HG03175 (cell line): ENCODE results near the gene DGKI.

Source experiments
- ATAC-seq: cut with Tn5 transposase; IDR thresholded peaks from one replicate; pipeline ENCODE4 v1.9.1; 2021; ENCODE audit warnings: mild to moderate bottlenecking, moderate library complexity; ENCODE audit not compliant: unreplicated experiment

Gene DGKI

DNA sequence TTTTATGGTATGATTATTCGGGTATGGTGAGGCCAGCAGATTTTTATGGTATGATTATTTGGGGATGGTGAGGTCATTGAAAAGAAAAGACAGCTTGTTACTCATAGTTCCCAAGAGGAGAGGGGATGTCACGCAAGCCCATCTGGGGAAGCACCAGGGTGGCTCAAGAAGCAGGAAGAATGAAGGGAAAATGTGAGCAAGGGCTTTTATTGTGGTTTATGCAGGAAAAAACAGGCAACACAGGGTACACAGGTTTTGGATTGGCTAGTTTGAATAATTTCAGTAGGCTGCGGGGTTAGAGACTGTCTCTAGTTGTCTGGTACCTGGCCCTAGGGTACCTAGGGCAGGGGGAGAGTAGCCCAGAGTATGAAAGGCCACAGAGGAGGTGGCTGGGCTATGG, 26.8 kb upstream of the DGKI start:
- no peak for ATAC-seq

DNA sequence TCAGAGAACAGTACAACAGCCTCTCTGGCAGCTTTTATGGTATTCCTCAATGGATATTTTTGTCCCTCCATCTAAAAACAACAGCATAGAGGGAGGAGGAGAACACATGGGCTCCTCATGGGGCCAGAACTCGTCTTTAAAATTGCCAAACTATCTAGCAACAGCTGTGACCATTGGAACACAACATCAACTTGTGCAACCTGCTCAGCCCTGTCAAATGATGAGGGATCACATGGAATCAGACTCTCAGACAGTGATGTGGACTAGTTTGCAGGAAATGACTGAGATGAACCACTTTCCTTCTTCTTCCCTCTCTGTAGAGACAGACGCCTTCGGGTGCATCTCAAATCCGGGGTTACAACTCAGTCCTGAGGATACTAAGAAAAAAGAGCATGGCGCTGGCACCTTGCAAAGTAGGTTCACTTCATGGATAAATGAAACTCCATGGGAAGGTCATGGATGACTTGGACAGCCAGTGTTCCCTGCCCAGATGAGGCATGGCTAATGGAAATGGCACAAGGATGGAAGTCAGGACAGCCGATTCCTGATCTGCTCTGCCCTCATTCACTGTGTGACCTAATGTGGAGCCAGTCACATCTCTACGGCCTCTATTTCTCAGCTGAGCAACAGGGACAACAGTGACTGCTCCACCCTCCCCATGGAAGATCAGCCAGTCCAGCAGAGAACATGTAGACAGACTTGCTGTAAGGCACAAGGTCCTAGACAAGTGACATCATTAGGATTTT, 24.6 kb upstream of the DGKI start:
- ATAC-seq = no peak

DNA sequence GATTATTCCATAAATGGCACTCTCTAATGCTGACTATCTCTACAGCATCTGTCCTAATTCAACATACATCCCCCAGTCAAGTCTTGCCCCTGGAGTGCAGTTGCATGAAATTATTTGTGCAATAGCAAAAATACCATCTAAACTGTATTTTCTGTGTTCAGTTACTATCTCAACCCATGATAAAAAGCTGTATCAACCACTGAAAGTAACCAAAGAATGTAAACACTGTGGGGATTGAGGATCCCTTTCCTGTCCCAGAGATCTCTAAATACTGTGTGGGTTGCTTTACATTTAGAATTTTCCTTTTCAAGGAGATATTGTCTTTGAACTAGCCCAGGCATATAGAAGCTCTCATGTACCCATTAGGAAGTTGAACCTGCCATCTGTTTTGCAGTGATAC, 23.9 kb upstream of the DGKI start:
- ATAC-seq = no peak

DNA sequence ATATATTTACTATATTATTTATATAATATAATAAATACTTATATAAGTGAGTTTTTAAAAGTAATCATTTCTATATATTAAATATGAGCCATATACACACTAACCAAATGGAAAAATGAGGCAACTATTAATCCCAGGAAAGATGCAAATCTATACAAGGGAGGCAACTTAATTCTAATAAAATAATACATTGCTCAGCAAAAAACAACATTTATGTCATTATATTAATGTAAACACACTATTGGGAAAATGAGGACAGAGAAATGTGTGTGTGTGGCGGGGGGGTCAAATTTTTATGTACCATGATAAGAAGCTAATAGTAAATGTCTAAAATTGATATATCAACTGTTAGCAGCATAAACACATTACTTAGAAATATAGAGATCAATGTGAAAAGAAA, 23.3 kb upstream of the DGKI start:
- ATAC-seq = no peak

DNA sequence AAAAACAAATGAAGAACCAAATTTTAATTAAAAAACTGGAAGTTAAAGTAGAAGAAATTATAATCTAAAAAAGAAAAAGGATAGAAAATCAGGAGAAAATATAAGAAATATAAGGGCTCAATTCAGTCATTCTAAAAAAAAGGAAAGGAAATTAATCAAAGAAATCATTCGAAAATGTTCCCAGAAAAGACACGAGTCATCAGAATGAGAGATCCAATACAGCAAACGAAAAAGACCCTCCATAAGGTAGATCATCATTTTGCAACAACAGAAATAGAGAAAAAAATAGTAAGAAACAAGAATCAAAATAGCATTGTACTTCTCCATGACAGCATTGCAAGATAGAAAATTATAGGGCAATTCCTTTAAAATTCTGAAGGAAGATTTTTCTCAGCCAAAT, 22.5 kb upstream of the DGKI start:
- ATAC-seq = no peak

DNA sequence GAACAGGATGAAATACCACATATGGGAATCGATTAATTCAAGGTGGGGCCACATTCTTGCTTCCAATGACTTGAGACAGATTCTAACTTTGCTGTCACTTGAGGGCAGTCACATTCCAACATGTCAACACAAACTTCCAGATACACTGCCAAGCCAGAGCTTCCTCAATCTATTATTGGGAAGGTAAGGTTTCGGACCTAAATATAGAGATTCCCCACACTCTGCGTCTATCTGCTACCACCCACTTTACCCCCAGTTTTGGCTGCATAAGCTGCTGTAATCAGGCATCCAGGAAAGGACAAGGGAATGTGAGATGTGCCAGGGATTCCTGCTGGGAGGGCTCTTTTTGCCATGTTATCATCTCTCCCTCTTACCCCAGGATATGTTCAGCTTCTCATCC, 20.5 kb upstream of the DGKI start:
- ATAC-seq = no peak

DNA sequence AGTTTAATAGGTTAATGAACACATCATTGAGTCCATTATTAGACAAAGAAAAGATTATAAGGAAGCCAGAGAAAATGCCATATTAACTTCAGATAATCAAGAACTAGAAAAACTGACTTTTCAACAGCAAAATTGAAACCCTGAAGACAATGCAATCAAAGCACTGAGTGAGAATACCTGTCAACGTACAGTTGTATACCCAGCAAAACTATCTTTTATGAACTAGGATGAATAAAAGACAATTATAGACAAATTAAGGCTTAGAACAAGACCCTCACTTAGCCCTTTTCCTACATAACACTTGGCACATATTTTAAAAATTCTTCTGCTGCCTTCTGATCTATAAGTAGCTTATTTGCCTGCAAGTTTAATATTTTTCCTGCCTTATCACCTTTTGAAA, 19.0 kb upstream of the DGKI start:
- ATAC-seq = no peak

DNA sequence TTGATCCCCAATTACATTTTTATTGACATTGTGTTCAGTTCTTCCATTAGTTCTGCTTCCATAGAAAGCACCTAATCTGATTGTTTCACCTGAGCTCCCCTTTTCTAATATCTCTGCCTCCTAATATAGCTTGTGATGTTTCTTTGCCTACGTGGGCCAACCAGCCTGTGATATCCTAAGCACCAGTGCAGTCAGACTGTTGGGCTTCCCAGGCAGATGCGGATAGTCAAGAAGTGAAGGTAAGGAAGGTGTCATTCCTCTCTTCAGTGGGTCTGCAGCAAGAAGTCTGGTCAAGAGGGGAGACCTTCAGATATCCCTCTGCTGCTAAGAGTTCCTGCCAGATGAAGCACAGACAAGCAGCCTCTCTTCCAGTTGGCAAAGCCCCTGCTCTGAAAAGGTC, 16.2 kb upstream of the DGKI start:
- ATAC-seq = no peak

DNA sequence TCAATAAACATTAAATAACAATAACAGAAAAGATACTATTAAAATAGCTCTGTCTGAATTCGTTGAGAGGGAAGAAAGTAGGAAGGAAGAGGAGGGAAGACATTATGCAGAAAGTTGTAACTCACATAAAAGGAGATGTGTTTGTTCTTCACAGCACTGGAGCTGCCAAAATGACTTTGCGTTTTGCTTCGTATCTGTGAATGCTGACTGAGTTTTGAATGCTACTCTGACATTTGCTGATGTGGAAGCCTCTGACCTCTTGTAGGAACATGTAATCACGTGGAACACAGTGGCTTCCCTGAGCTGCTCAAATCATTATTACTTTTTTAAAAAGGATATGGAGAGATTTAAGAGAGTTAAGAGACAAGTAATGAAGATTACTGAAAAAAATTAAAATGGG, 15.6 kb upstream of the DGKI start:
- ATAC-seq = no peak

DNA sequence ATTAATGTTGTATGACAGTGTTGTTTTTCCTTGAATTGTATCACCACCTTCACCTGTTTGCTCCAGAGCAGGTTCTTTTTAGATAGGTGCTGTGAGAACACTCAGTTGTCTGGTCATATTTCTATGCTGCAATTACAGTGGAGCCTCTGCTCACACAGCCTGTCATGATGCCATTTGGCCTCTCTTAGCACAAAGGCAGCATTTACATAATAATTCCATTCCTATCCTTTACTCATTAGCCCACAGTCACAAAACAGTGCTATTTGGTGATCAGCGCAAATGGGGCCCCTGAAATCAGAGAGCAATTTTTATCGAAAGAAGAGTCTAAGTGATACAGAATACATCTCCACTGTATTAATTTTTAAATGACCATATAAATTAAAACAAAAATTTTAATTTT, 13.8 kb upstream of the DGKI start:
- ATAC-seq = no peak

DNA sequence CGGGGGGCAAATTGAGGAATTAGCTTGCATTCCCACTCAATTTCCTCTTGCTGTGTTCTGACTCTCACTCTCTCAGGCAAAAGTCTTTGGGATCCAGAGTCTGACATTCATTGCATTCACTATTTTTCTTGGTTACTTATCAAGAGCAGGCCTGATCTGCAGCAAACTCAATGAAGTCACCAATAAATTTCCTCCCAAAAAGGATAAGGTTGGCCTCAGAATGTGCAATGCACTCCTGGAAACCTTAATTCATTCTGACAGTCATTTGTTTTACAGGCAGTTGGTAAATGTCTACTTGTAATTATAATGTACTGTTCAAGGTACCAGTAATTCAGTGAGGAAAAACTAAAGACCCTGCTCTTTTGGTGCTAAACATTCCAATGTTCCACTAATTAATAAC, 6.3 kb upstream of the DGKI start:
- ATAC-seq = no peak

DNA sequence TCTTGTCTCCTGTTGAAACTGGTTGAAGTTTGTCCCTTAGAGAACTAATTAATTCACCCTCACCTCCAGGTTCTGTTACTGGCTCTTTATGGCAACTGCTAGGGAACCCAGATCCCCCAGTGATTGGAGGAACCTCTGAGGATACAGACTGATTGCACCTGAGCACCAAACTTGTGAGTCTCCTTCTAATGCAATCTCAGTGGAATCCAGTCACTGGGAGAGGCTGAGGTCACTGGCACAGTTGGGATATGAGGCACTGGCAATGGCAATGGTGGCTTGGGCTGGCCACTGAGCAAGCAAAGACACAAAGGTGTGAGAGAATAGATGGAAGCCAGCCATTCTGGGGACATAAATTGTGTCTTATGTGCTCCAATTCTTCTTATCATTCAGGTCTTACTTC, 5.3 kb upstream of the DGKI start:
- ATAC-seq = no peak

DNA sequence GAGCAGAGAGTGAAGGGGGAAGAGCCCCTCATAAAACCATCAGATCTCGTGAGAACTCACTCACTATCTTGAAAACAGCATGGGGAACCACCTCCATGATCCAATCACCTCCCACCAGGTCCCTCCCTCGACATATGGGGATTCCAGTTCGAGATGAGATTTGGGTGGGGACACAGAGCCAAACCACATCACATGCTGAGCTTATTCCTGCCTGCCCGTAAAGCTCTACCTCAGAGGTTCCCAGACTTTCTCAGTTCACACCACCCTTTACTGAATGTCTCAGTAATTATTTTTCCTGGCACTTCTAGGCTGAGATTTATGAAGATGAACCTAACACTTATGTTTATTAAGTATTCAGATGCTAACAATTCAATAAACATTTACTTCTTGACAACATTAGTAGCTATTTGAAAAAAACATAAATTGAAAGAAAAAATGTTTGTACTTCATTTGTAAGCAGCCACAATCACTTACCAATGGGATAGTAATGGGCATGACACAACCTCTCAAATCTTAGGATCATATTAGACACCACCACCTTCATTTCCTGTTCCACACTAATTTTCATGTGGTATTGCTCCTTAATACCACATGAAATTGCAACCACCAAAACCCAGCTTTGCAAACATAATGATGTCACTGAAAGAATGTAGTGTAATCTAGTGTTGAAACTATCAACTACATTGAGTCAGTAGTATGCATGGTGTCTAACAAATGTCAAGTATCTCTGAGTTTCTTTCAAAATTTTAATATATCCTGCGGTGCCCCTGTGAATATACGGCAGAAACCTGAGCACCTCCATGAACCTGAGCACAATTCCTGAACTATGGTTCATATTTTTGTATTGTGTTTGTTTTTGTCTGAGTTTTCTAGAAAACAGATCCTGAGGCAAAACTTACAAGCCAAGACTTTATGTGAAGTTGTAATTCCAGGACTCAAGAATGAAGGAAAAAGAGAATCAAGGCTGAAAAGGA, 4.5 kb upstream of the DGKI start:
- no peak for ATAC-seq

DNA sequence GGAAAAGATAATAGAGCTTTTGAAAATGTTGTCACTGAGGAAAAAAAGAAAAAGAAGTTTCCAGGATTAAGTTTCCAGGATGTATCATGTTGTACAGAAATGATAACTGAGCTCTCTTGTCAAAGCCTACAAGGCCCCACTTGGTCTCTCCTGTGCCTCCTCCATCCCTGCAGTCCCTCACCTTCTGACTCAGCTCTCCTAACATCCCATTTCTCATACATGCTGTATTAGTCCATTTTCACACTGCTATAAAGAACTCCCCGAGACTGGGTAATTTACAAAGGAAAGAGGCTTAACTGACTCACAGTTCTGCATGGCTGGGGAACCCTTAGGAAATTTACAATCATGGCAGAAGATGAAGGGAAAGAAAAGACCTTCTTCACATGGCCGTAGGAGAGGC, 3.8 kb upstream of the DGKI start:
- no peak for ATAC-seq

DNA sequence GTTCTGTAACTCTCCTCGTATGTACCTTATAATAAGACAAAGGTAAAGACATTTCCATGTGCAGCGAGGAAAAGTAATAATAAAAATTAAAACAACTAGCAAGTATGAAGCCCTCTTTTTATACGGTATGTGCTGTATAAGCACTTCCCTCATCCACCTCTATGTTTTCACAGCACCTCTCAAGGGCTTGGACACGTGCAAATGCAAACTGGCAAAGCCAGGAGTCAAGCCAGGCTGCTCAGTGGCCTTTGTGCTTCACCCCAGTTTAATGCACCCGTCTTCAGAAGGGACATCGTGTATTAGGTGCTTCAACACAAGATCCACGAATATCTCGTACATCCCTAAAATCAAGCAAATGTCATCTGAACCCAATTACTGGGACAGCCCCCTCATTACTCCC, 1.3 kb upstream of the DGKI start:
- ATAC-seq = no peak

DNA sequence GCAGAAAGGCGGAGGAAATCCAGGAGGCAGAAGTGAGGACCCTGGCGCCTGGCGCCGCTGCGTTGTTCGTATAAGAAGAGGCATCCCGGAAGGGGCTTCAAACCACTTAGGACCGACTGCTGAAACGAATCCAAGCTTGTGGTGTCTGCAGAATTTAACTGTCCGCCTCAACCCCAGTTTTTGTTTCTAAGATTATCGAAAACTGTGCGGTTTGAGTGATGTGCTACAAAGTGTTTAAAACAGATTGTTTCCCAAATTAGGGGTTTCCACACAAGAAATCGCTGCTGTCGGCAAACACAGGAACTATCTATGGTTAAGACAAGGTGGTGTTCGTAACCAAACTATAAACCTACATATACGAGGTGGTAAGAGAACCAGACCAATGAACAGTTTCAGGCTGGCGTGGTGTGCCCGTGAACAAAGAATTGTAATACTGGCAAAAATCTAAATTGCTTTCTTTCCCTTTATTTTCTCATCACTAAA, 835 bp upstream of the DGKI start:
- no peak for ATAC-seq

DNA sequence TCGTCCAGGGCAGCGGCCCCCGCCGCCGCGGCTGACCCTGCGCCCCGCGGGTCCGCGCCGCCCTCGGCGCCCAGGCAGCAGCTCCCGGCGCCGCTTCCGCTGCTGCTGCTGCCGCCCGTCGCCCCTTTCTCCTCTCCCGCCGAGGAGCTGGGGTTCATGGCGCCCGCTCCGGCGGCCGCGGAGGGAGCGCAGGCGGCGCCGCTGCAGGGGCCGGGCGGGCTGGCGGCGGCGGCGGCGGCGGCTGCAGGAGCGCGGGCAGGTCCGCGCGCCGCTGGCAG, 286 bp downstream of the DGKI start:
- ATAC-seq = peak; percentile 38

DNA sequence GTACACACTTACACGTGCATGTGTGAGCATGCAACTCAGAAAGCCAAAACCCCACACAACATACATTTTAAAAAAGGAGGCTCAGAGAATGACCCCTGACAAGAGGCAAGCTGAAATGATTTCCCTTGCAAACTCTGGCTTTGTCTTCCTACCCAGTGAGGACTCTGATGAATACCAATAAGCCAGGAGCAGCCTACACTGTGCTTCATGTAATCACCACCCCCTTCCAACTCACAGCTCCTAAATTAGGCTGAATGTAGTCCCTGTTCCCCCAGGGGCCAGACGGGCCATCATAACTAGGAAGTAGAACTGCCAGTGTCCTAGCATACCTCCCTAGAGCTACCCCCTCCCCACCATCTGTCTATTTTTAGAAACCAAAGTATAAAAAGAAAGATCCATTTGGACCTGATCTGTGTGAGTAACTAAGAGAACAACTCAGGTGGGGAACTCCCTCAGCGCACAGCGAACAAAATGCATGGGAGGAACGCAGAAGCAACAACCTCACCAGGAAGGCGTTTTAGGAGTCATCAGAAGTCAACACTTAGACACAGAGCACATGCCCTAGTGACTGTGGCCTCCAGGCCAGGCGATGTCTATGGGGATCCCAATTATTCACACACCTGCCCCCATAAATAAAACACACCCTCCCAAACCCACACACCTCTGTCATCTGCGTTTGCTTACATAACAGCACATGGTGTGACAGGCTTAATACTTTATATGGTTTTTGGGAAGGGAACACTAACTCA, 1.9 kb downstream of the DGKI start:
- ATAC-seq = no peak

DNA sequence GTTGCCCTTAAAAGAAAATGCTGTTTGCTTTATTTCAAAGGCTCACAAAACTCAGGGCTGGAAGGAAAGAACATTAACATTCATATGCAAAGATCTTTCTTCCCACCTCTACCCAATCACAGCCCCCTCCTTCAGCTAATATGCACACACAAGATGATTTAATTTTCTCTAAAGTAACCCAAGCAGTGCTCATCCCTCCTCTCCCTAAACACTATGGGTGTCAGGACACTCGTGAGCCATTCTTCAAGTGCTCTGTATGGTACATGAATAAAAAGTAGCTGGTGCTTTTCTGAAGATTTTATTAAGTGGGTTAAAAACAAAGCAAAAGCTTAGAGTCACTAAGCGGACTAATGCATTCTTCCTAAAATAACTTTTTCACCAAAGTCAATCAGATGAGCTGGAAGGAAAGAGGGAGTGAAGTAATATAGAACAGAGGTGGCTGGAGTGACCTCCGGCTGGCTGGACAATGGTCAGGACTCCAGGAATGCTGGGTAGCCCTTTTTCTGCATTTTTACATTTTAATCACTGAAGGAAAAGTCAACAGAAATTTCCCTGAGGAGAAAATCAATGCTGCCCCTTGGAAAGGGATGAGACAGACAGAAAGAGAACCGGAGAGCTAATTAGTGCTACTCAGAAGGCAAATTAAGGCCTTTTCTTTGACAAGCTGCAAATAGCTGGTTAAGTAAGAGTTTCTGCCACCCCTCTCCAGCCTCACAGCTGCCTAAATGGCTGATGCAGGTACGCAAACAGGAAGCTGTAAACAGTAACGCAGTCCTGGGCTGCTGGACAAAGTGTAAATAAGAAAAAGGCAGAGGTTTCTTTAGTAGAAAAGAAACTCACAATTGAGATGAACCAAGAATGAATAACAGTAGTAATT, 6.6 kb downstream of the DGKI start:
- no peak for ATAC-seq

DNA sequence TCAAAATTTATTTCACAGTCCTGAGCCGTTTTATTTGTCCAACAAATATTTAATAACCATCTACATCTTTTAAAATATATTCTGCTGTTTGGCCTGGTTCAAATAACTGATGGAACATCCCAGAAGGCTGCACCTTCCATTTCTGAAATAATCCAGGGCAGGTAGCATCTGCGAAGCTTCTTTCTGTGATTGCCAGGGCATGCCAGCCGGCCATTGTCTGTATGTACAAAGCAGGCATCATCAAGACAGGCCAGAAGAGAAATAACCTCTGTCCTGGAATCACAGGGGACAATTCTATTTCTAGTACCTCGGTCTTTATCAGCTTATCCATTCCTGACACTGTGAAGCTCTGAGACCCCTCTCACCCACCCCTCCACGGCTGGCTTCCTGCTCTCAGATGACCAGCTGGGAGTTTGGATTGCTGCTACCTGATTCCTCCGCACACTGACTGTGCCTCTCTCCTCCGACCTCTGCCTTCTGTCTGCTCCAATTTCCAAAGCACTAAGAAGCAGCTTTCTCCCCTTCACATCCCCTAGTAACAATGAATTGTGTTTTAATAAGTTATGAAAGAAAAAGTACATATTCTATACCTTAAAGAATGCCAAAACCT, 8.0 kb downstream of the DGKI start:
- ATAC-seq = no peak
